Measurements from ENCODE around the gene UNK.

UNK gene, protein sequence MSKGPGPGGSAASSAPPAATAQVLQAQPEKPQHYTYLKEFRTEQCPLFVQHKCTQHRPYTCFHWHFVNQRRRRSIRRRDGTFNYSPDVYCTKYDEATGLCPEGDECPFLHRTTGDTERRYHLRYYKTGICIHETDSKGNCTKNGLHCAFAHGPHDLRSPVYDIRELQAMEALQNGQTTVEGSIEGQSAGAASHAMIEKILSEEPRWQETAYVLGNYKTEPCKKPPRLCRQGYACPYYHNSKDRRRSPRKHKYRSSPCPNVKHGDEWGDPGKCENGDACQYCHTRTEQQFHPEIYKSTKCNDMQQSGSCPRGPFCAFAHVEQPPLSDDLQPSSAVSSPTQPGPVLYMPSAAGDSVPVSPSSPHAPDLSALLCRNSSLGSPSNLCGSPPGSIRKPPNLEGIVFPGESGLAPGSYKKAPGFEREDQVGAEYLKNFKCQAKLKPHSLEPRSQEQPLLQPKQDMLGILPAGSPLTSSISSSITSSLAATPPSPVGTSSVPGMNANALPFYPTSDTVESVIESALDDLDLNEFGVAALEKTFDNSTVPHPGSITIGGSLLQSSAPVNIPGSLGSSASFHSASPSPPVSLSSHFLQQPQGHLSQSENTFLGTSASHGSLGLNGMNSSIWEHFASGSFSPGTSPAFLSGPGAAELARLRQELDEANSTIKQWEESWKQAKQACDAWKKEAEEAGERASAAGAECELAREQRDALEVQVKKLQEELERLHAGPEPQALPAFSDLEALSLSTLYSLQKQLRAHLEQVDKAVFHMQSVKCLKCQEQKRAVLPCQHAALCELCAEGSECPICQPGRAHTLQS

DNA sequence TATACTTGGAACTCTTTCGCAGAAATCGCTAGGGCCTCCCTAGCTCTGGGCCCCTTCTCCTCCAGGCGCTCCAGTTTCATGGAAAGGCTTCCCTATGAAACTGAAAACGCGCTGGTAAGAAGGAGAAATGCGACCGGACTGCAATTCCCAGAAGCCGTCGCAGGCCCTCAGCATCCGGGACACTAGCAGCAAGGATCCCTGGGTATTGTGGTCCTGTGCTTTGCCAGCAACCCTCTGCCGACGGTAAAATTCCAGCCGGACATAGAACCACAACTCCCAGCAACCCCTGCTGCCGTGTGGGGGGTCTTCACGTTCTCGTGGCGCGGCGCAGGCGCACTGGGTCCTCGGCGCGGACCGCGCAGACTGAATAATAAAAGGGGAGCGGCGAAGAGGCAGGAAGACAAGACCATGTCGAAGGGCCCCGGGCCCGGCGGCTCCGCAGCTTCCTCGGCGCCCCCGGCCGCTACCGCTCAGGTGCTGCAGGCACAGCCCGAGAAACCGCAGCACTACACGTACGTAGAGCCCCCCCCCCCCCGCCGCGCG lies at the start of gene UNK:
UNK (plus strand) TSS at position 334 of the 543 bp plus-strand sequence; CDS start at position 409, 75 bp downstream.
- peak; percentile 97 for DNase-seq (ENCODE audit: low spot score)

- DNase-seq (ENCODE audit: low spot score), result no peak
Measured at GRCh38 chr17:75736173-75736835, 48.3 kb upstream of the UNK start.

DNA sequence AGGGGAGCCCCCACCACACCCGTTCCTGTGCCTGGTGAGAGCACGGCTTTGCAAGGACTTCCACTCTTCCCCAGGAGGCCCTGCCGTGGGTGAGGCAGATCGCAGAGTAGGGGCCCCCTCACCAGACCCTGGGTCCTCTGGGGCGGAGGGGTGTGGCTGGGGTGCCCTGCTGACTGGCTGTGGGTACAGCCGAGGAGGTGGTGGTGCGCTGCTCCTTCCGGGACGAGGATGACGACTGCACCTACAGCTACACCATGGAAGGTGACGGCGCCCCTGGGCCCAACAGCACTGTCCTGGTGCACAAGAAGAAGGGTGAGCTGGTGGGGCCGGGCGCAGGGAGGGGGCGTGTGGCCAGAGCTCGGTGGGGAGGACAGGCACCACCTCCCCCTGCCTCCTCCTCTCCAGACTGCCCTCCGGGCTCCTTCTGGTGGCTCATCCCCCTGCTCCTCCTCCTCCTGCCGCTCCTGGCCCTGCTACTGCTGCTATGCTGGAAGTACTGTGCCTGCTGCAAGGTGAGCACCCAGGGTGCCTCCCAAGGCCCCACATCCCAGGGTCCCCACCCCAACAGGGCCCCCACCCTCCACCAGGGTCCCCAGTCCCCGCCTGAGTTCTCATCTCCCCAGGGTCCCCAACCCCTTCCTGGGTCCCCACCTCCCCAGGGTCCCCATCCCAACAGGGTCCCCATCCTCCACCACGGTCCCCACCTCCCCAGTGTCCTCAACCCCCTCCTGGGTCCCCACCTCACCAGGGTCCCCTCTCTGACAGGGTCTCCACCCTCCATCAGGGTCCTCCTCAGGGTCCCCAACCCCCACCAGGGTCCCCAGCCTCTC lies 47.3 kb upstream of the UNK start:
- DNase-seq (ENCODE audit: low spot score), result no peak

- peak; percentile 67 for DNase-seq (ENCODE audit: low spot score)
Measured at GRCh38 chr17:75738218-75738802, 46.3 kb upstream of the UNK start.

DNA sequence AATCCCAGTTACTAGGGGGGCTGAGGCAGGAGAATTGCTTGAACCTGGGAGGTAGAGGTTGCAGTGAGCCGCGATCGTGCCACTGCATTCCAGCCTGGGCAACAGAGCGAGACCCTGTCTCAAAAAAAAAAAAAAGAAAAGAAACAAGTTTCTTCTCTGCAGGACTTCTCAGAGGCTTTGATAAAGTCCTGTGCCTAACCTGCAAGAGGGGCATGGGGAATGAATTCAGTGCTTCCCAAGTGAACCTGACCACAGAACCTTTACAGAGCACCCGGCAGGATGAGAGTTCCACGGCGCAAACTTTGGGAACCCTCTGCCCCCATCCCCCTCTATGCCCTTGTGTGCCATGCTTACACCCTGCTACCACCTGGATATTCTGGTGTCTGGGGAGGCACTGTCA lies 45.4 kb upstream of the UNK start:
- no peak for DNase-seq (ENCODE audit: low spot score)

GRCh38 chr17:75739801-75740200 lies 44.8 kb upstream of the UNK start:
- no peak for DNase-seq (ENCODE audit: low spot score)

DNA sequence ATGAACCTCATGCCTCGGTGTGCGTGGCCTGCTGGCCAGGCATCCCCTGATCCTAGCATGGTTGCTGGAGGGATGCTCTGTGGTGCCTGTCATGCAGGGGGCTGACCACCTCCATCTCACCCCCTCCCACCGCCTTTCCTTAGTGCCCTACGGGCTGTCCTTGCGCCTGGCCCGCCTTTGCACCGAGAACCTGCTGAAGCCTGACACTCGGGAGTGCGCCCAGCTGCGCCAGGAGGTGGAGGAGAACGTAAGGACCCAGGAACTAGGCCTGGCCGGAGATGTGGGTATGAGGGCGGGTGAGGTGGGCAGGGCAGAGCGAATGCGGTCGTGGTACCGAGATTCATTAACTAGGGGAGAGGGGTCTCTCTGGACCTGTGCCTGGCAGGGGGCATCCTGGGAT lies 44.4 kb upstream of the UNK start:
- no peak for DNase-seq (ENCODE audit: low spot score)

- no peak for DNase-seq (ENCODE audit: low spot score)
Measured at GRCh38 chr17:75740631-75741077, 44.0 kb upstream of the UNK start.

GRCh38 chr17:75742337-75742736 lies 42.3 kb upstream of the UNK start:
- DNase-seq (ENCODE audit: low spot score), result no peak

GRCh38 chr17:75743625-75744206 lies 40.9 kb upstream of the UNK start:
- no peak for DNase-seq (ENCODE audit: low spot score)

- no peak for DNase-seq (ENCODE audit: low spot score)
Measured at GRCh38 chr17:75748706-75749105, 35.9 kb upstream of the UNK start.

DNA sequence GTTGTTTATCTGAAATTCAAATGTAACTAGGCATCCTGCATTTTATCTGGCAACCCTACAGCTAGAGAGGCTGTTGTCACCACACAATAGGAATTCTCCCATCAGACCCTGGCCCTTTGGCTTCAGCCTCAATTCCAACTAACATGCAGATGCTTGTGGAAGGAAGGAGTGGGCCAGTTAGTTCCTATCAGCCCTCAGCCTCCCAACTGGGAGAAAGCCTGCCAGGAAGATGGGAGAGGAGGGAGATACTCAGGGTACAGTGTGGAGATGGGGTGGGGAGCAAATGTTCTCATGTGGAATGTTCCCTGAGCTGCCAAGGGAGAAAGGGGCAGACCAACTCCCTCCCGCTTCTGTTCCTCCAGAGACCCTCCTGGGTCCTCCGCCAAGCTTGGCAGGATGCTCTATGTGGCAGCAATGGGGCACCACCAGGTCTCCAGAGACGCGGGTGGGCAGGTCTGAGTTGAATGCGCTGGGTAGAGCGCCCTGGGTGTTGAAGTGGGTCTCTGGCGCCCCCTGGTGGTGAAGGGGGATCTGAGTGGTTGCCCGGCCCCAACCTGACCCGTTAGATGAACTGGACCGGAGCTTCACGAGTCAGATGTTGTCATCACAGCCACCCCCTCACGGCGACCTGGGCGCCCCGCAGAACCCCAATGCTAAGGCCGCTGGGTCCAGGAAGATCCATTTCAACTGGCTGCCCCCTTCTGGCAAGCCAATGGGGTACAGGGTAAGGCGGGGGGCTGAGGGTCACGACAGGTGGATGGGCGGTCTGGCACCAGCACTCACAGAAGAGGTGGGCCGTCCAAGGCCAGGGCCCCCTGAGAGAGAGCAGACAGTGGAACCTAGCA lies 34.8 kb upstream of the UNK start:
- DNase-seq (ENCODE audit: low spot score), result peak; percentile 90

- no peak for DNase-seq (ENCODE audit: low spot score)
Measured at GRCh38 chr17:75750661-75751423, 33.8 kb upstream of the UNK start.

DNA sequence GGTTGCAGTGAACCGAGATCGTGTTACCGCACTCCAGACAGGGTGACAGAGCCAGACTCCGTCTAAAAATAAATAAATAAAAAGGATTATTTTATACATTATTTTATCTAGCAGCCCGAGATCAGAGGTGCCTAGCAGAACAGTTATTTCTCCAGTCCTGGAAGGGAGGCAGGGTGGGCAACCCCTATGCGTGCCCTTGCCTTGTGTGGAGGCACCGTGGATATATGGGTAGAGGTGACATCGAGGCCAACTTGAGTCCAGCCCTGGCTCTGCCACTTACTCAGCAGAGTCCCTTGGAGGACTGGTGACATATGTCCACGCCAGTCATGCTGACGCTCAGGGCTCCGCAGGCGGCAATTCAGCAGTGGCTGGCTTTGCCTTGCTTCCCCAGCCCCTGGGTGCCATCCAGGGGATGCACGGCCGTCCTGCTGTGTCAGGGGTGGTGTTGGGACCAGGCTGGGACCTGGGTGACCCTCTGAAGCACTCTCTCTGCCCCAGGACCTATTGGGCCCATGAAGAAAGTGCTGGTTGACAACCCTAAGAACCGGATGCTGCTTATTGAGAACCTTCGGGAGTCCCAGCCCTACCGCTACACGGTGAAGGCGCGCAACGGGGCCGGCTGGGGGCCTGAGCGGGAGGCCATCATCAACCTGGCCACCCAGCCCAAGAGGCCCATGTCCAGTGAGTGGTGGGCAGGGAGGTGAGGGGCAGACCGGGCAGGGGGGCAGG lies 32.8 kb upstream of the UNK start:
- no peak for DNase-seq (ENCODE audit: low spot score)

GRCh38 chr17:75752405-75752709 lies 32.2 kb upstream of the UNK start:
- no peak for DNase-seq (ENCODE audit: low spot score)

GRCh38 chr17:75752802-75753513 lies 31.6 kb upstream of the UNK start:
- no peak for DNase-seq (ENCODE audit: low spot score)

DNA sequence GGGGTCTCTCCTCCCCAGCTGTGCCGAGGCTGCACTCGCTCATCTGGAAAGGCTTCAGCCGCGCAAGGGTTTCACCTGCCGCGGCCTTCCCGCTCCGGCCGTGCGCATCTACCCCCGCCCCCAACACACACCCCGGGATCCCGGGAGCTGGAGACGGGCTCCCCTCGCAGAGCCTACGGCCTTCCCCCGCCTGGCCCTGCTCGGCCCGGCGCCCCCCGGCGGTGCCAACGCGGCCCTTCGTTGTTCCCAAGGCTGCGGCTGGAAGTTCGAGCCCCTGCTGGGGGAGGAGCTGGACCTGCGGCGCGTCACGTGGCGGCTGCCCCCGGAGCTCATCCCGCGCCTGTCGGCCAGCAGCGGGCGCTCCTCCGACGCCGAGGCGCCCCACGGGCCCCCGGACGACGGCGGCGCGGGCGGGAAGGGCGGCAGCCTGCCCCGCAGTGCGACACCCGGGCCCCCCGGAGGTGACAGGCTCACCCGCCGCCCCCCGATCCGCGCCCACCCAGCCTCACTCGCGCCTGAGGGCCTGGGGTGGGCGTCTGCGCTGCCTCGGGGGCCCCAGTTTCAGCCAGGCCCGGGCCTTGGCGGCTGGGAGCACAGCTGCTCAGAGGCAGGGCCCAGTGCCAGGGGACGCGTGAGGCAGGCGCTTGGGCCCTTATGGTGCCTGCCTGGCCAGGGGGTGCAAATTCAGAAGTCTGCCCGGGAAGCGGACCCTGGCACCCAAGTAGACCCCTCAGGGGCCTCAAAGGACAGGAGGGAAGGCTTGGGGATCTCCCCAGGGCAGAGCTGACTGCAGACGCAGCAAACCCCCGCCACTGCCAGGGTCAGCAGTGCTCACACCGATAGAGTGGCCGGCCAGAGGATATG lies 30.9 kb upstream of the UNK start:
- peak; percentile 94 for DNase-seq (ENCODE audit: low spot score)
